ENCODE measurements around the gene TREX2. TPM values are rescaled to one million over a fixed set of nuclear protein-coding genes. Genes with fewer than 3 reads are reported as not detected.

The TREX2 gene
- total and polyA plus RNA-seq, 2 experiments from 2014 or later: 0.81 to 1.7 TPM

DNA sequence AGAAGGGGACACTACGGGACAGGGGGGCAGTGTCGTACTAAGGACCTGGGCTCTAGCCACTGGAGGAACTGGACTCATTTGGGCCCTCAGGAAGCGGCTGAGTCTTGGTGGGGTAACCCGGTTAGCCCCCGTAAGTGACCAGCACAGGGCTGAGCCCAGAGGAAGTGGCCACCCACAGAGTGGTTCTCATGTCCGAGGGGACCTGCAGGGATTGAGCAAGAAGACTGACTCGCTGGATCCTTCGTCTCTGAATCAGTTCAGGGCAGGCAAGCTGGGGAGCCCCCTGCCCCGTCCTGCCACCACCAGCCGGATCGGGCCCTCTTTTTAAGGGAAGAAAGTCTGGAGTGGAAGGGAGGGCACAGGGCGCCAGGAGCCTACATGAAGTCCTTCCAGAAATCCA lies 48.2 kb upstream of the TREX2 start (continued):
- TF ChIP-seq ZNF462 (CRISPR knock-in tag; IDR thresholded peaks at IDR 0.05) (no peak), ZNF331 (CRISPR knock-in tag; IDR thresholded peaks at IDR 0.05; ENCODE audit: low read depth) (no peak), CREB1 (CRISPR knock-in tag; IDR thresholded peaks at IDR 0.05; ENCODE audit: low read depth) (no peak), POLR2AphosphoS5 (IDR thresholded peaks at IDR 0.05; ENCODE audit: low read depth) (no peak)

DNA sequence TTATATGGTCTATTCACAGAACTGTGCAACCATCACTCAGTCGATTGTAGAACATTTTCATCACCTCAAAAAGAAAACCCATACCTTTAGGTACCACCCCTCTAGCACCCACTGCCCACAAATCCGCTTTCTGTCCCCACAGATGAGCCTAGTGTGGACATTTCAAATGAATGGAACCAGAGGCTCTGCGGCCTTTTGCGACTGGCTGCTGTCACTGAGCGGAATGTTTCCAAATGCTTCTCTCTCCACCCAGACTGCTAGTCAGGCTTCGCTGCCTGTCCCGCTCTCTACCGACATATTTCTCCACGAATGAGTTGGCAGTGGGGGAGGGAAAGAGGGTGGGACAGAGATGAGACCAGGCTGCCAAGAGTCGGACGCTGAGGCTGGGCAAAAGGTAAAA lies 47.2 kb upstream of the TREX2 start:
- Mint-ChIP-seq H3K27ac (no peak overlapping the region), H3K4me1 (peaks cover 5% of the 10 kb centered on the region), H3K27me3 (ENCODE audit: insufficient read depth, low read depth, poor library complexity) (peaks cover 4% of the 10 kb centered on the region), H3K36me3 (ENCODE audit: low read depth) (no peaks in the 10 kb centered on the region), H3K4me3 (no peak overlapping the region), H3K9me3 (no peaks in the 10 kb centered on the region)
- ATAC-seq: no peak
- no peak overlapping the region for H2AFZ ChIP-seq
- no peaks in the 10 kb centered on the region for H3F3A ChIP-seq (replicated peaks; ENCODE audit: low read depth)
- H4K20me1 ChIP-seq (replicated peaks; ENCODE audit: insufficient read depth): no peaks in the 10 kb centered on the region
- no peak overlapping the region for H3K27ac ChIP-seq (ENCODE audit: low read depth)
- H3K79me2 ChIP-seq (replicated peaks; ENCODE audit: insufficient read depth): no peaks in the 10 kb centered on the region
- H3K4me1 ChIP-seq (ENCODE audit: insufficient read depth): no peaks in the 10 kb centered on the region
- H3K36me3 ChIP-seq (ENCODE audit: insufficient read depth): no peaks in the 10 kb centered on the region
- no peak overlapping the region for H3K4me3 ChIP-seq
- no peaks in the 10 kb centered on the region for H3K9me2 ChIP-seq (ENCODE audit: insufficient read depth)
- no peak for DNase-seq (ENCODE audit: low spot score)
- H3K4me2 ChIP-seq: no peak overlapping the region
- H3K27me3 ChIP-seq (ENCODE audit: insufficient read depth): no peaks in the 10 kb centered on the region
- TF ChIP-seq ETS1 (IDR thresholded peaks at IDR 0.05): no peak
- no peak for TF ChIP-seq NANOG (IDR thresholded peaks at IDR 0.05; ENCODE audit: borderline replicate concordance)
- TF ChIP-seq, protein P1, sequence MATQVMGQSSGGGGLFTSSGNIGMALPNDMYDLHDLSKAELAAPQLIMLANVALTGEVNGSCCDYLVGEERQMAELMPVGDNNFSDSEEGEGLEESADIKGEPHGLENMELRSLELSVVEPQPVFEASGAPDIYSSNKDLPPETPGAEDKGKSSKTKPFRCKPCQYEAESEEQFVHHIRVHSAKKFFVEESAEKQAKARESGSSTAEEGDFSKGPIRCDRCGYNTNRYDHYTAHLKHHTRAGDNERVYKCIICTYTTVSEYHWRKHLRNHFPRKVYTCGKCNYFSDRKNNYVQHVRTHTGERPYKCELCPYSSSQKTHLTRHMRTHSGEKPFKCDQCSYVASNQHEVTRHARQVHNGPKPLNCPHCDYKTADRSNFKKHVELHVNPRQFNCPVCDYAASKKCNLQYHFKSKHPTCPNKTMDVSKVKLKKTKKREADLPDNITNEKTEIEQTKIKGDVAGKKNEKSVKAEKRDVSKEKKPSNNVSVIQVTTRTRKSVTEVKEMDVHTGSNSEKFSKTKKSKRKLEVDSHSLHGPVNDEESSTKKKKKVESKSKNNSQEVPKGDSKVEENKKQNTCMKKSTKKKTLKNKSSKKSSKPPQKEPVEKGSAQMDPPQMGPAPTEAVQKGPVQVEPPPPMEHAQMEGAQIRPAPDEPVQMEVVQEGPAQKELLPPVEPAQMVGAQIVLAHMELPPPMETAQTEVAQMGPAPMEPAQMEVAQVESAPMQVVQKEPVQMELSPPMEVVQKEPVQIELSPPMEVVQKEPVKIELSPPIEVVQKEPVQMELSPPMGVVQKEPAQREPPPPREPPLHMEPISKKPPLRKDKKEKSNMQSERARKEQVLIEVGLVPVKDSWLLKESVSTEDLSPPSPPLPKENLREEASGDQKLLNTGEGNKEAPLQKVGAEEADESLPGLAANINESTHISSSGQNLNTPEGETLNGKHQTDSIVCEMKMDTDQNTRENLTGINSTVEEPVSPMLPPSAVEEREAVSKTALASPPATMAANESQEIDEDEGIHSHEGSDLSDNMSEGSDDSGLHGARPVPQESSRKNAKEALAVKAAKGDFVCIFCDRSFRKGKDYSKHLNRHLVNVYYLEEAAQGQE (IDR thresholded peaks at IDR 0.05; ENCODE audit: unreplicated experiment): no peak

Data from GM23338 (cell line).